Stimulated activated CD4-positive, alpha-beta T cell treated with anti-CD3 and anti-CD28 coated beads, Interleukin-12 subunit alpha, Interleukin-12 subunit beta, amount 100 ng/mL, for 4 hours (primary cell): Measurements from ENCODE around the gene IMMP2L.
"Not testable (repeated sequence)": the region's sequence is repeated elsewhere in the genome, so short reads cannot be mapped to it uniquely, and the experiment has no call there.

ENCODE experiments used
- DNase-seq: peaks from one replicate; pipeline ENCODE4 v3.0.0-alpha.2; 2020

Gene IMMP2L

GRCh38 chr7:111505422-111505821 lies 56.9 kb downstream of the IMMP2L start:
- not testable (repeated sequence) for DNase-seq

- not testable (repeated sequence) for DNase-seq
Measured at GRCh38 chr7:111501799-111502198, 60.5 kb downstream of the IMMP2L start.

DNA sequence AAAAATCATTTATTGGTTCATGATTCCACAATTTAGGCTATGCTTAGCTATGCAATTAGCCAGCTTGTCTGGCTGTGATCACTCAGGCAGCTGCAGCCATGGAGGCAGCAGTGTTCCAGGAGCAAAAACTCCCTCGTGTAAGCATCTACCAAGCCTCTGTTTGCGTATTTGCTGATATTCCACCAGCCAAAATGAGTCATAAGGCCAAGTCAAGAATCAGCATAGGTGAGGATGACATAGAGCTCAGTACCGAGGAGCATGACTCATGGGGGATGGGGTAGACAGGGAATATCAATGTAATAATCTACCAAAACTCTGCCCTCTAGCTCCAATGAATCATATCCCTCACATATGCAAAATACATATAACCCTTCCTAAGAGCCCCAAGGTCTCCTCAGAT lies 63.3 kb downstream of the IMMP2L start:
- DNase-seq: no peak

- no peak for DNase-seq
Measured at GRCh38 chr7:111498391-111499007, 63.8 kb downstream of the IMMP2L start.

- DNase-seq: no peak
Measured at GRCh38 chr7:111495173-111495810, 67.0 kb downstream of the IMMP2L start.

DNA sequence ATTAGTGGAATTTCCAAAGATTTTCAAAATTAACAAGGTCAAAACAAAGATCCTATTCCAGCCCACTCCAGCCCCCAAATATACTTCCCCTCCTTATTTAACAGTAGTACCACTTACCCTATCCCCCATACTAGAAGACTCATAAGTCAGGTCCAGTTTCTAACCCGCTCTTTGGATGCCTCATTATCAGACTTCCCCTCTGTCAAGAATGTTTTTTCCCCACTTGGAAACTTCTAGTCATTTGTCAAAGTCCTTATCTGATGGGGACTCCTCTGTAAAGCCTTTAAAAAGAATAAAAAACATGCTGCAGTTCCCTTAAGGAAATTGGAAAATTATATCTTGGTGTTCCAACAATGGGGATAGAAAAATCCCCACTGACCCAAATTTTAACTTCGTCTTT lies 70.1 kb downstream of the IMMP2L start:
- no peak for DNase-seq

DNA sequence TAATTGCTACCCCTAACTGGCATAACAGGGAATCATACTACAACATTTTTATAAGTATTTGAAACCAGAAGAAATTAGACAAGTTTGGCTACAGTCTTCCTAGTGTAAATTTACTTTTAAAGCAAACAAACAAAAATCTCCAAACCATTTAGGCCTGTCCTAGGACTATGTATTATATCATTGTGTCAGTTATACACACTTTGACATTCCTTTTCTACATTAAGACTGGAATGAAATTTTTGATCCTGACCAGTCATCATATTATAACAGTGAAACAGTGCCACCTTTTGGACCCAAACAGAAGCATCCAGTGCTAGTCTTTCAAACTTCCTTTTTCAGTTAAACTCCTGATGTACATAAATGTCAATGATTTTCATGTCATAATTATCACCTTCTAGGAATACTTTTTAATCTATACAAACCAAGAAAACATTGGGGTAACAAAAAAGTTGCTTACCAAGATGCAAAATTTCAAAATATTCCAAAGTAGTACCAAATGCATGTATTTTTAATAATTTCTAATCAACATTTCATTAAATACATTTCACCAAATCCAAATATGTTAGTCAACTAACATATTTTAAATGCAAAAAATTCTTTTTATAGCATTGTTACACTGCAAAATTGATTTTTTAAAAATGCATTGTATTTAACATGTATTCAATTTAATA lies 75.7 kb downstream of the IMMP2L start:
- DNase-seq: no peak

DNA sequence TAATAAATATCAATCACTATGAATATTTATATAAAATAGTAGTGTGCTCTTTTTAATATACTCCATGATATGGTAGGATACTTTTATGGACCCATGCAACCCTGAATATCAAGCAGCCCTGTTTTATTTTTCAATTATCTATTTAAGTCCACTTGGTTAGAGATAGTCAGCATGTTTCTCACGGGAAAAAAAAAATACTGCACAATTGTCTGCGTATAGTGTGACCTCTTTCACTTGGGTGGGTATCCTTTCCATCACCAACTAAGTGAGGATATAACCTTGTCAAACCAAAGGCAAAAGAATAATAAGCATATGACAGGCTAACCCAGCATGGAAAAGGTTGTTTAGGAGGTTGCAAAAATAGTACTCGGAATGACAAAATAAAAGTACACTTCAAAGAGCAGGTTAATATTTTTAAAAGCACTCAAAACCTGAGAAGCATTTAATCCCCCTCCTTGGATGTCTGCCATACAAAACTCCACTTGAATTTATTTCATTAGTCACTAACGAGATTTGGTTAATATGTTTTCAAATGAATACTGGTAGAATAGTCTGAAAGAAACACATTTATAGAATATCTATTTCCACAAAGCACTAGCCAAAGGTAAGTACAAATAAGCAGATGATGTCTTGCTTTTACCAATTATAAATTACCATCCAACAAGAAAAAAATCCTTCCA lies 76.5 kb downstream of the IMMP2L start:
- no peak for DNase-seq

DNA sequence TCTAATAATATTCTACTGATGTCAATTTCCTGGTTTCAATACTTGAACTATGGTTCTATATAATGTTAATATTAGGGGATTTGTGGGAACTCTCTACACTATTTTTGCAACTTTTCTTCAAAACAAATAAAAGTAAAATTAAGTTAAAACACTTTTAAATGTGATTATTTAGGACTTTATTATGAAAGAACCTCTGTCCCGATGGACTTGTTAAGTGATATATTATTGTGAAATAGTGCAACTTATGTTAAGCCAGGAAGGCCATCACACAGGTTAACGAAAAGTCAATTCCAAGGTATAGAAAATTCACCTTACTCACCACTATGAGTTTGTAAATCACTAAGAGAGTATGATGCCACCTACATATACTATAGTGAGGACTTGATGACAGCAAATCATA lies 79.2 kb downstream of the IMMP2L start:
- no peak for DNase-seq

DNA sequence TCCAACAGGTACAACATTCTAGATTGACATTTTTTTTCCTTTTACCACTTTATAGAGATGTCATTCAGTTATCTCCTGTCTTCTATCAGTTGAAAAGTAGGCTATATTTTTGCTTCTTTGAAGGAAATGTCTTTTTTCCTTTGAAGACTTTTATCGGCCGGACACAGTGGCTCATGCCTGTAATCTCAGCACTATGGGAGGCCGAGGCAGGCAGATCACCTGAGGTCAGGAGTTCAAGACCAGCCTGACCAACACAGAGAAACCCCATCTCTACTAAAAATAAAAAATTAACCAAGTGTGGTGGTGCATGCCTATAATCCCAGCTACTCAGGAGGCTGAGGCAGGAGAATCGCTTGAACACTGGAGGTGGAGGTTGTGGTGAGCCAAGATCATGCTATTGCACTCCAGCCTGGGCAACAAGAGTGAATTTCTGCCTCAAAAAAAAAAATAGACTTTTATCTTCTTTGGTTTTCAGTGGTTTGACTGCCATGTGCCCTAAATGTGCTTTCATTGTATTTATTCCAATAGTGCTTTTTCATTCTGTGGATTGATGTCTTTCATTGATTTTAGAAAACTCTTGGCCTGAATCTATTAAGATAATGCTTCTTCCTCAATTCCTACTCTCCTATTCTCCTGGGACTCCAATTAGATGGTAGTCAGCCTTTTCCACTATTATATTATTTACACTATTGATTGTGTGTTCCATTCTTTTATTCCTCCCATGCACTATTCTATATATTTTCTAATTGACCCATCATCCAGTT lies 84.6 kb downstream of the IMMP2L start:
- no peak for DNase-seq

DNA sequence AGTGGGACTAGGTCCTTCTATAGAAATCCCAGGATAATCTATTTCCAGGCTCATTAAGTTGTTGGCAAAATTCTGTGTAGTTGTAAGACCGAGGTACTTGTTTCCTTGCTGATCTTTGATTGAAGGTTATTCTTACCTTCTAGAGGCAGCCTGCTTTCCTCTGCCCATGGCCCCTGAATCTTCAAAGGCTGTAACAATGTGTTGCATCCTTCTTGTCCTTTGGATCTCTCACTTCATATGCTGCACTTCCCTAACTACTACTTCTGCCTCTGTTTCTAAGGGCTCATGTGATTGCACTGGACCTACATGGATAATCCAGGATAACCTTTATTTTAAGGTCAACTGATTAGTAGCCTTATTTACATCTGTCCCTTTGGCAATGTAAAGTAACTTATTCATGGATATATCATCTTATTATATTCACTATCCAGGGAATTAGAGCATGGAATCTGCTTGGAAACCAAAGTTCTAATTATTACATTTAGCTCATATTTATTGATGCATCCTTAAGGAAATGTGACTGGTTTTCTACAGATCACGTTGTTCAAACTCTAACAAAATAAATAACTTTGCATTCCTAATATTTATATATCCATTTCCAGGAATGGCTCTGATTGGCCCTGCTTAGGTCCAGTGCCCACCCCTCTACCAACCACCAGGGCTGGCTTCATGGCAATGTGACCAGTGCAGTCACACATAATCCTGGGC lies 85.6 kb downstream of the IMMP2L start:
- DNase-seq: no peak

- no peak for DNase-seq
Measured at GRCh38 chr7:111475959-111476358, 86.3 kb downstream of the IMMP2L start.

DNA sequence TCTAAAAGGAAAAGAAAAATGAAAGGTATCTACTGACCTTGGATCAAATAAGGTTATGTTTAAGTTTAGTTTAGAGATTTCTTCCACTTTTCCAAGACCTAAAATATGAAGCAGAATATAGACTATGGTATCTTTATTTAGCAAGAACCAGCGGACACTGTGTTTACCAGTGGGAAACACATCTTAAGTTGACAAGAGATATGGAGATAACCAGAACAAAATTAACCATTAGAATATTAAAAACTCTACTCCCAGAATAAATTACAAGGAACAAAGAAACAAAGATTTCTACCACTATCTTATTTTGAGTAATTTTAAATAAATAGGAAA lies 86.9 kb downstream of the IMMP2L start:
- no peak for DNase-seq

- DNase-seq: no peak
Measured at GRCh38 chr7:111474723-111475418, 87.4 kb downstream of the IMMP2L start.

- no peak for DNase-seq
Measured at GRCh38 chr7:111473449-111474198, 88.7 kb downstream of the IMMP2L start.

DNA sequence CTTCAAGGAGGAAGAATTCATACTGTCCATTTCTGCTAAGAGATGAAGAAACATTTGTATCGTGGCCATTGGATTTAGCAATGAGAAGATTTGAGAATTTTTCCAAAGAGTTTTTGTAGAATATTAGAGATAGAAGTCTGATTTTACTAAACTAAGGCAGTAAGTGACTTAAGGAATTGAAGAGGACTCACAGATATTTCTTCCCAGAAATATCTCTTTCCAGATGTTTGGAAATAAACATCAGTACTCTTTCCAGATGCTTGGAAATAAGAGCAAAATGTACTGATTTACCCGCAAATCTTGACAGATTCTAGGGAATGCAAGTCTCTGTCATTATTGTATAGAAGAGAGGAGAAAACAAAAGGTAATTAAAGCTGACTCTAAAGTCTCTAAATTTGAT lies 91.3 kb downstream of the IMMP2L start:
- DNase-seq: no peak

DNA sequence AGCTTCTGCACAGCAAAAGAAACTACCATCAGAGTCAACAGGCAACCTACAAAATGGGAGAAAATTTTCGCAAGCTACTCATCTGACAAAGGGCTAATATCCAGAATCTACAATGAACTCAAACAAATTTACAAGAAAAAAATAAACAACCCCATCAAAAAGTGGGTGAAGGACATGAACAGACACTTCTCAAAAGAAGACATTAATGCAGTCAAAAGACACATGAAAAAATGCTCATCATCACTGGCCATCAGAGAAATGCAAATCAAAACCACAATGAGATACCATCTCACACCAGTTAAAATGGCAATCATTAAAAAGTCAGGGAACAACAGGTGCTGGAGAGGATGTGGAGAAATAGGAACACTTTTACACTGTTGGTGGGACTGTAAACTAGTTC lies 92.4 kb downstream of the IMMP2L start:
- not testable (repeated sequence) for DNase-seq

GRCh38 chr7:111465774-111466173 lies 96.5 kb downstream of the IMMP2L start:
- DNase-seq: not testable (repeated sequence)

DNA sequence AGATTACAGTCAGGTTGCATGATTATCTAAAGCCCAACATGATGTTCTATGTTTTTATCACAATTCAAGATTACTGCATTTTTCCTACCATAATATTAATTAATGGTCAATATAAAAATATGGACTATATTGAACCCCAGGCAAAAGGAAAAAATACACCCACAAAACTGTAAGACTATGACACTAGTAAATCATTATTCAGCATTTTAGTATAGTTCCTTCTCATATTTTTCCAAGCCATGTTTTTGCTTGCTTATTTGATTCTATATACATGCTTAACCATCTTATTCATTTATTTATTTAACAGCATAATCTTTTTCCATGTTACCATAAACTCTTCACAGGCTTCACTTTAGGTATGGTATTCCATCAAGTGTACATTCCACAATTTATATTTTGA lies 101.6 kb downstream of the IMMP2L start:
- DNase-seq: no peak

- DNase-seq: no peak
Measured at GRCh38 chr7:111459757-111460280, 102.5 kb downstream of the IMMP2L start.
